SKM-1 (cell line): ENCODE data around the gene FES.
A peak's percentile ranks its signal among the peaks of the same experiment; 100 is the strongest.

Experiments used
- DNase-seq: peaks from one replicate; lab custom pipeline; 2025; ENCODE audit not compliant: unreplicated experiment; lab: John Stamatoyannopoulos, UW

The FES gene

DNA sequence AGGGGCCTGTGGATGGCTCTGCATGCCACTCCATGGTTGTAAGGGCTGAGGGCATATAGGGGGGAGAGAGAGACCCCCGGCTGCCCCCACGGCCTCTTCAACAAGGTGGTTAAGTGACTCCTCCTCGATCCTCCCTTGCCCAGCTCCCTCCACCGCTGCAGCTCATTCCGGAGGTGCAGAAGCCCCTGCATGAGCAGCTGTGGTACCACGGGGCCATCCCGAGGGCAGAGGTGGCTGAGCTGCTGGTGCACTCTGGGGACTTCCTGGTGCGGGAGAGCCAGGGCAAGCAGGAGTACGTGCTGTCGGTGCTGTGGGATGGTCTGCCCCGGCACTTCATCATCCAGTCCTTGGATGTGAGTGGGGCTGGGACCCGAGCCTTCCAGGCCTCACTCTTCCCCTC, 6.5 kb downstream of the FES start:
- DNase-seq: no peak

- no peak for DNase-seq
Observed at GRCh38 chr15:90891346-90891949, 7.1 kb downstream of the FES start.

DNA sequence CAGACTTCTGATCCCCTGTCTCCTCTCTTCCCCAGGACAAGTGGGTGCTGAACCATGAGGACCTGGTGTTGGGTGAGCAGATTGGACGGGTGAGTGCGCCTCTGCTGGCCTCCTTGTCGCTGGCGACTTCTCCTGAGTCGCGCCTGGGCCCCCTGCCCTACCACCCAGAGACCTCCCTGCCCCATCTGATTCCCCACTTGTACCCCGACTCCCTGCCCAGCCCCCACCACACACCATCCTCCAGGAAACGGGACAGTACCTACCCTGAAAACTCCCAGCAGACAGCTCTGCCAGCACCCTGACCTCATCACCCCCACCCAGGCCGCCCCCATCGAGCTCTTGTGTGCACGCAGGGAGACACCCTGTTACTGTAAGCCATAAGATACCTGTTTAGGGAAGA, 7.7 kb downstream of the FES start:
- DNase-seq: no peak

DNA sequence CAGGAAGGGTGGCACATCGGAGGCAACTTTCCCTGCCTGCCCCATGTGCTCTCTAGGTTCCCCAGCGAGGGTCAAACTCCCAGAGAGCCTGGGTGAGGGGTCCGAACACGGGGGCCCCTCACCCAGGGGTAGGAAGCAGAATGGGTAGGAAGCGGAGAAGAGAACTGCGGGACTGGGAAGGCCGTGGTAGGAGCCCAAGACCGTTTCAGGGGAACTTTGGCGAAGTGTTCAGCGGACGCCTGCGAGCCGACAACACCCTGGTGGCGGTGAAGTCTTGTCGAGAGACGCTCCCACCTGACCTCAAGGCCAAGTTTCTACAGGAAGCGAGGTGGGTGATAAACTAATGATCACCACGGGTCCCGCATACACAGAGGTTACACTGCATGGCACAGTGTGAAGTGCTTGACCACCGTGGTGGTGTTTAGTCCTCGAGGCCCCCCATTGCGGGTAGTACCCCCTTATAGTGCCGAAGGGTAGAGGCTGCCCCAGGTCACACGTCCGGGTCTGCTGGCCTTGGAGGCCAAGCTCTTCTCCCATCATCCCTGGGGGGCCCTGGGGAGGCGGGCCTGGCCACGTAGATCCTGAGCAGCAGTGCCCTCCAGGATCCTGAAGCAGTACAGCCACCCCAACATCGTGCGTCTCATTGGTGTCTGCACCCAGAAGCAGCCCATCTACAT, 8.3 kb downstream of the FES start:
- no peak for DNase-seq

DNA sequence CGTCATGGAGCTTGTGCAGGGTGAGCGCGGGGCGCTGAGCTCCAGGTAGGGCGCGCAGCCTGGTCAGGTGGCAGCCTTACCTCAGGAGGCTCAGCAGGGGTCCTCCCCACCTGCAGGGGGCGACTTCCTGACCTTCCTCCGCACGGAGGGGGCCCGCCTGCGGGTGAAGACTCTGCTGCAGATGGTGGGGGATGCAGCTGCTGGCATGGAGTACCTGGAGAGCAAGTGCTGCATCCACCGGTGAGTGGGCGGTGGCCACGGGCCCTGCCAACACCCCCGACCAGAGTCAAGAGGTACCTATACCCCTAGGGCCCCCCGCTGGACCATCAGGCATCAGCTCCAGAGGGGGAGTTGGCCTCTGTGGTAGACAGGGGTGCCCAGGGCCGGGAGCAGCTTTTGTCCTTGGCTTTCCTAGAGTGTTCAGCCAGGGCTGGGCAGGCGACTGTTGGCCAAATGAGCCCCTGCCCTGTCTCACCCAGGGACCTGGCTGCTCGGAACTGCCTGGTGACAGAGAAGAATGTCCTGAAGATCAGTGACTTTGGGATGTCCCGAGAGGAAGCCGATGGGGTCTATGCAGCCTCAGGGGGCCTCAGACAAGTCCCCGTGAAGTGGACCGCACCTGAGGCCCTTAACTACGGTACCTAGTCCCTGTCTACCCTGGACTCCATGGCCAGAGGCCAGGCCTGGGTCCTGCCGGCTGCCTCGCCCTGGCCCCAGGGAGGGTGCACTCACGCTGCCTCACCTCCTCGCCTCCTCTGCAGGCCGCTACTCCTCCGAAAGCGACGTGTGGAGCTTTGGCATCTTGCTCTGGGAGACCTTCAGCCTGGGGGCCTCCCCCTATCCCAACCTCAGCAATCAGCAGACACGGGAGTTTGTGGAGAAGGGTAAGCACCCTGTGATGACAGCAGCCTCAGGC, 9.1 kb downstream of the FES start:
- DNase-seq: no peak

DNA sequence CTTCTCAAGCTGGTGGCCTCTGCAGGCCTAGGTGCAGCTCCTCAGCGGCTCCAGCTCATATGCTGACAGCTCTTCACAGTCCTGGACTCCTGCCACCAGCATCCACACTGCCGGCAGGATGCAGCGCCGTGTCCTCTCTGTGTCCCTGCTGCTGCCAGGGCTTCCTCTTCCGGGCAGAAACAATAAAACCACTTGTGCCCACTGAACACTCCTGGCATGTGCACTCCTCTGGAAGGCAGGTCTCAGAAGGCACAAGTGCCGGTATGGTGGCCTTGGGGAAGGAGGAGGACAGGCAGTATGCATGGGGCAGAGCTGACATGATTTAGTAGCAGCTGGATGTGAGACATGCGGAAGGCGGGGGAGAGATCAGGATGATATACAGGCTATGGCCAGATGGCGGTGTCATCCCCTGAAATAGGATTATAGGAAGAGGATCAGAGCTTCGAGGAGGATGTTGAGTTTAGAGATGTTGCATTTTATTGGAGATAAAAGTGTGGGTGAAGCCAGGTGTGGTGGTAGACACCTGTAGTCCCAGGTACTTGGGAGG, 11.3 kb downstream of the FES start:
- no peak for DNase-seq

DNA sequence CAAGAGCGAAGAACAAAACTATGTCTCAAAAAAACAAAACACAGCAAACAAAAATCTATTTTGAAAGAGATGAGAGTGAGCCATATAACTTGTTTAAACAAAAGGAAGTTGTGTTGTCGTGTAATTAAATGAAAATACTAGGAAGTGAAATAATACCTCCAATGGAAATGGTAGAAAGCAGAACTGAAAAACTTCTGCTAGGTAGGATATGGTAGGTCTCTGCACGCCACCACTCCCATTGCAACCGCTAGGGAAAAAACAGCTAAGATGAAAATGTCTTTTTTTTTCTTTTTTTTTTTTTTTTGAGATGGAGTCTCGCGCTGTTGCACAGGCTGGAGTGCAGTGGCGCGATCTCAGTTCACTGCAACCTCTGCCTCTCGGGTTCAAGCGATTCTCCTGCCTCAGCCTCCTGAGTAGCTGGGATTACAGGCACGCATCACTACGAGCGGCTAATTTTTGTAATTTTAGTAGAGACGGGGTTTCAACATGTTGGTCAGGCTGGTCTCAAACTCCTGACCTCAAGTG, 12.9 kb downstream of the FES start:
- DNase-seq: peak; percentile 52

GRCh38 chr15:90901175-90902039, 17.1 kb downstream of the FES start:
- DNase-seq: no peak

DNA sequence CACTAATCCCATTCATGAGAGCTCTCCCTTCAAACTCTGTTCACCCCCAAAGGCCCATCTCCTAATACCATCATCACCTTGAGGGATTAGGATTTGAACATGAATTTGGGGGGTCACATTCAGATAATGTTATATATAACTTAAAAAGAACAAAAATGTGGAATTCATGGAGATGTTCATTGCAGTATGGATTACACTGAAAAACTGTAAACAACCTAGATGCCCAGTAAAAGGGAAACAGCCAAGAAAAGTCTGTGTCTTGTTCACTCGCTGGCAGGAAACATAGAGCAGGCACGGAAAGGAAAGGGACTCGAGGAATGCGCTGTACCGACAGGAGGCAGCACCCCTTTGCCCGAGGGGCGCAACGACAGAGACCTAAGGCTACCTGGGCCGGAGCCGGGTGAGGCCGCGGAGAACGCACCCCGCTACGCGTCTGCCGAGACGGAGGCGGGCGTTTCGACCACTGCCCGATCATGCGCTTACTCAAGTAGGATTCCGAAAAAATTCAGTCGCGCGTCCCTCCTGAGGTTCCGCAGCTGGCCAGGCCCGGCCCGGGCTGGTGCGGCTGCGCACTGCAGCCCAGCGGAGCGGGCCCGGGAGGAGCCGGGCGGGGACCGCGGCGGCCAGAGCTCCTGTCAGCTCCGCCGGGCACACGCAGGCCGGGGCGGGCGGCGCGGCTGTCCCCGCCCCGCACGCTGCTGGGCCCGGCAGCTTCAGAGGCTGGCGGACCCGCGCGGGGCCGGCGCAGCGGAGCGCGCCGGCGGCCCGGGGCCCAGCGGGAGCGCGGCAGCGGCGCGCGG, 17.9 kb downstream of the FES start:
- DNase-seq: peak; percentile 65

GRCh38 chr15:90902840-90903732, 18.8 kb downstream of the FES start, which contains the start of gene MAN2A2:
Gene MAN2A2 (plus strand): TSS chr15:90903302. CDS start chr15:90904208, 906 bp downstream.
- DNase-seq: no peak

DNA sequence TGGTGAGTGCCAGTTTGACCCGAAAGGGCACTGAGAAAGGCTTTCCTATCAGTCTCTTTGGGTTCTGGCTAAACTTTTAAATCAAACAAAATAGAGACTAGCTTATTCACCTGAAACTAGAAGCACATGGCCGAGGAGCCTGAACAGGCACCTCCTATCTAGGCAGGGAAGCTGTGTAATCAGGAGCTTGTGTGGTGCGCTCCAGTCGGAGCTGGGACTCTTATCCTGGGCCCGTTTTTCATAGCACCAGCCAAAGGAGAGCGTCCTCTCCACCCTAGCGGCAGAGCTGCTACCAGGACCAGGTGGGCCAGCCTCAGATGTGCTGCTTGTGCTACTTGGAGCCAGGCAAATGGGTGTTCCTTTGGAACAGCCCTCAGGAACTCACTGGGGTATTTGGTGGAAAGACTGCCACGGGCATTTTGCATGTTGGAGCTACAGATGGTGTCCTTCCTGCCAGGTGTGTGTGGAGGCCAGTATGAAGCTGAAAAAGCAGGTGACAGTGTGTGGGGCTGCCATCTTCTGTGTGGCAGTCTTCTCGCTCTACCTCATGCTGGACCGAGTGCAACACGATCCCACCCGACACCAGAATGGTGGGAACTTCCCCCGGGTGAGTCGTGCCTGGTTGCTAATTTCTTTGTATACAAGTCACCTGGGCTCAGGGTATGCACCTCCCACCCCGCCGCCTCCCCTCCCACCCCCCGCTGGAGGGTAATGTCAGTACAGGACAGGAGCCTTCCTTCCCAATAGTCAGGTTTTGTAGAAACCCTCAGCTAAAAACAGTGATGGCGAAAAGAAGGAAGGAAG, 19.6 kb downstream of the FES start:
- DNase-seq: no peak

DNA sequence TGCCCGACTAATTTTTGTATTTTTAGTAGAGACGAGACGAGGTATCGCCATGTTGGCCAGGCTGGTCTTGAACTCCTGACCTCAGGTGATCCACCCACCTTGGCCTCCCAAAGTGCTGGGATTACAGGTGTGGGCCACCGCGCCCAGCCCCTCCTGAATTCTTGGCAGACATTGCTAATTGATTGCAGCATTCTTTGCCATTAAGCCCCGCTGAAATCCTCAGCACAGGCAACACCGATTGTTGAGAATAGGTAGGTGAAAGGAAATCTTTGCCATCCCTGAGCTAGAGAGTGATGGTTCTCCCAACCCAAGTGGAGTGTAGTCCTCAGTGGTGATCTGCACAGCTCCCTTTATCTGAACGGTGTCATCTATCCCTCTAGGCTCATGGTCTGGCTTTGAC, 20.4 kb downstream of the FES start:
- DNase-seq: no peak

GRCh38 chr15:90905306-90906180, 21.2 kb downstream of the FES start:
- DNase-seq: no peak

DNA sequence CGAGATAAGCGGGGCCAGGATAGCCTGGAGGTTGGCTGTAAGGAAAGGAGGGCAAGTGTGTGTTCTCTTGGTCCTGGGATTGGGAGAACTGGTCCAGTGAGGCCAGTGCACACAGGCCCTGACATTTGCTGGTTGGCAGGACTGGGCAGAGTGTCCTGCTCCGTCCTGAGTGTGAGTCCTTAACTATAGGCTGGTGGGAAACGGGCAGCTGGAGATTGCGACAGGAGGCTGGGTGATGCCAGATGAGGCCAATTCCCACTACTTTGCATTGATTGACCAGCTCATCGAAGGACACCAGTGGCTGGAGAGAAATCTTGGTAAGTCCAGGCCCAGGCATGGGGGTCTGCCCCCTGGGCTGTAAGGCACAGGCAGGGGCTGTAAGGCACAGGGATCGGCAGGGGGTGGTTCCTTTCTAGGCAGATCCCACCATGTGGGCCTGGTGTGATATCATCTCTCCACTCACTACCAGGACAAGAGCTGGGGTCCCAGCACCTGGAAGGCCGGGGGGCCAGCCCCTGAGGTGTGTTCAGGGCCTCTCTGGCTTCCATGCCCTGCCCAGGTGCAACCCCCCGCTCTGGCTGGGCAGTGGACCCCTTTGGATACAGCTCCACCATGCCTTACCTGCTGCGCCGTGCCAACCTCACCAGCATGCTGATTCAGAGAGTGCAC, 22.0 kb downstream of the FES start:
- no peak for DNase-seq

- no peak for DNase-seq
Observed at GRCh38 chr15:90907051-90907660, 22.9 kb downstream of the FES start.
